HG02943 (cell line): Measurements from ENCODE around the gene SEMA5B.

Experiments used
- ATAC-seq: cut with Tn5 transposase; IDR thresholded peaks from one replicate; pipeline ENCODE4 v1.9.1; 2021; ENCODE audit warnings: mild to moderate bottlenecking, low read depth, moderate library complexity; ENCODE audit not compliant: unreplicated experiment

Gene SEMA5B

DNA sequence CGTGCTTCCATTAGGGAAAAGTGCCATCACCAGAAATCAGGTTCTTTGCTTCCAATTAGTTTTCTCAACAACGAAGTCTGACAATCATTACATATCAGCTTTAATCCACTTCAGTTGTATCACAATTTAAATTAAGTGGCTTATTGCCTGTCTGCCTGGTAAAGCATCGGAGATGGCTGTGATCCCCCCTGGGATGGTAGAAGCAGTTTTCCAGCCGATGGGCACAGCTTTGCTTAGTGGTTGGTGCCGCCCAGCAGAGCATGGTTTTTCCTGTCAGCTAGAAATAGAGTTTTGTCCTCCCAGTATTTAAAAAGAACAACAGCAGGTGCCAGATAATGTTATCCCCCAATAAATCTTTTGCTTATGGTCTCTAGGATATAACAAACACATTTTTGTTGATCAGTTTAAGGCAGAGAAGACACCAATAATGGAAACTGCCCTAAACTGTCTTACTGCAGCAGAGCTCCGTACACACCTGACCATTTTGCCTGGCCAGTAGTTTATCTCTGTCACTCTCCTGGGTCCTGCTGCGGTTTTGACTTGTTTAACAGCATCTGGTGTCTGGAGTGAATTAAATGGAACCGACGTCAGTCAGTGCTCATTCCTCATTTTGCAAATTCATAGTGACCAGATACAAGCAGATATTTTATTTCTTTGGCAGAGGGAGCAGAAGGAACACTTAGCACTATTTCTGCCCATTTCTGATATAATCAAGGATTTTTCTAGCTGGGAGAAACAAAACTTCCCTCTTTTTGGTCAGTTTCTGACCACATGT, 153.6 kb downstream of the SEMA5B start:
- ATAC-seq = no peak

DNA sequence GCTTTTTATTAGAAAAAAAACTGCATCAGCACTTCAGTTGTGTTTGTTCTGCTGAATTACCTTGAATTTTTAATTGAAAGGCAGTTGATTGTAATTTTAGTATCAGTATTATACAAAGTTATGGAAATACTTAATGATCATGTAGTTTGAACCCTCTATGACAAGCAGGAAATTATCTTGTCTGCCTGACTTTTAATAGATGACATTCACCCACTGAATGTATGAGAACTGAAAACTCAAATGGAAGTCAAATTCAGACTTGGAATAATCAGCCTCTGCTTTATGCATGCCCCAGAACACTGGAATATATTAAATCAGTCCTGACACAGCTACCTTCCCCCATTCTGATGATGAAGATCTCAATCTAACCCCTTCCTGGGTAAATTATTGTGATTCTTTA, 159.2 kb downstream of the SEMA5B start:
- no peak for ATAC-seq

DNA sequence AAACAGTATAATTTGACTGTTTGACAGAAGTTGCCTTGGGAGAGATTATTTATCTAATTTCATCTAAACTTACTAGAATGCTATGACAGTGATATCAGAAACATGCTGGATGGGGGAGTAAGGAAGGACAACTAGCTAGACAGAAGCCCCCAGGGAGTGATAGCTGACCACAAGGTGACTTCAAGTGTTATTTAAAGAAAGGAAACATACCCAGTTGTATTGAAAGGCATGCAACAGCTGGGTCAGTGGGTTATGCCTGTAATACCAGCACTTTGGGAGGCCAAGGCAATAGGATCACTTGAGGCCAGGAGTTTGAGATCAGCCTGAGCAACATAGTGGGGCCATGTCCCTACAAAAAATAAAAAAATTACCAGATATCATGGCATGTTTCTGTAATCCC, 163.1 kb downstream of the SEMA5B start:
- no peak for ATAC-seq

DNA sequence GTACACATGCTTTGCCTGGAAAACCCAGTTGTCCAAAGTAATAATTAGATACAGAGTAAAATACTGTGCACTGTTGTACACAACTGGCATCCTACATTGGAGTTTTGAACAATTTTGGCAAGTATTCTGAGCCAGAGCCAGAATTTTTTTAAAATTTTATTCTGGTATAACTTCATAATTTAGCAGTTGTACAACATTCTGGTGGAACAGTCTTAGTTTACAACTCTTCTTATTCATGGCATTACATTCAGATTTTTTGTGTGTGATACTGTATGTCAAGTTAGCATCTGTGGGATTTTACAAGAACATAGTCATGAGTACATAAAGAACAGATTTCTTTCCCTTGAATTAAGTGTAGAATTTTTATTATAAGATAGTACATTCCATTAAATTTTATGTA, 165.2 kb downstream of the SEMA5B start:
- ATAC-seq = no peak
